CD4-positive, alpha-beta T cell treated with Interleukin-4 for 4 hours (primary cell): ENCODE data around the gene ALK.
"Not testable (repeated sequence)": the region's sequence is repeated elsewhere in the genome, so short reads cannot be mapped to it uniquely, and the experiment has no call there.

Experiments used
- DNase-seq: peaks from one replicate; pipeline ENCODE4 v3.0.0-alpha.2; 2020

ALK gene

GRCh38 chr2:29255004-29255403 lies 666.4 kb downstream of the ALK start:
- DNase-seq = no peak

GRCh38 chr2:29253495-29254275 lies 667.7 kb downstream of the ALK start:
- DNase-seq = not testable (repeated sequence)

GRCh38 chr2:29253026-29253425 lies 668.4 kb downstream of the ALK start:
- DNase-seq = no peak

- no peak for DNase-seq
These were observed 670.0 kb downstream of the ALK start for GRCh38 chr2:29251406-29251805.

GRCh38 chr2:29250977-29251376 lies 670.4 kb downstream of the ALK start:
- DNase-seq = no peak

- DNase-seq = no peak
These were observed 671.6 kb downstream of the ALK start for GRCh38 chr2:29249666-29250253.

GRCh38 chr2:29247336-29247914 lies 674.0 kb downstream of the ALK start:
- no peak for DNase-seq

GRCh38 chr2:29246383-29247300 lies 674.7 kb downstream of the ALK start:
- no peak for DNase-seq

GRCh38 chr2:29245742-29246382 lies 675.5 kb downstream of the ALK start:
- DNase-seq = no peak

- DNase-seq = not testable (repeated sequence)
These were observed 676.2 kb downstream of the ALK start for GRCh38 chr2:29245035-29245741.

GRCh38 chr2:29242621-29243375 lies 678.6 kb downstream of the ALK start:
- no peak for DNase-seq

GRCh38 chr2:29241955-29242565 lies 679.3 kb downstream of the ALK start:
- no peak for DNase-seq

- no peak for DNase-seq
These were observed 680.0 kb downstream of the ALK start for GRCh38 chr2:29241341-29241740.

- DNase-seq = no peak
These were observed 680.8 kb downstream of the ALK start for GRCh38 chr2:29240601-29241000.

GRCh38 chr2:29239209-29239960 lies 682.0 kb downstream of the ALK start:
- DNase-seq = no peak

GRCh38 chr2:29238497-29238896 lies 682.9 kb downstream of the ALK start:
- DNase-seq = no peak

- no peak for DNase-seq
These were observed 685.3 kb downstream of the ALK start for GRCh38 chr2:29236074-29236473.

GRCh38 chr2:29235411-29235810 lies 686.0 kb downstream of the ALK start:
- DNase-seq = no peak

GRCh38 chr2:29233428-29233827 lies 688.0 kb downstream of the ALK start:
- DNase-seq = no peak

GRCh38 chr2:29232041-29232440 lies 689.3 kb downstream of the ALK start:
- DNase-seq = no peak
